HG03460 (cell line): ENCODE results near the gene LCN15.
"Not testable (repeated sequence)": the region's sequence is repeated elsewhere in the genome, so short reads cannot be mapped to it uniquely, and the experiment has no call there.

Source experiments
- ATAC-seq: cut with Tn5 transposase; IDR thresholded peaks from one replicate; pipeline ENCODE4 v1.9.1; 2021; ENCODE audit not compliant: unreplicated experiment

Gene LCN15

DNA sequence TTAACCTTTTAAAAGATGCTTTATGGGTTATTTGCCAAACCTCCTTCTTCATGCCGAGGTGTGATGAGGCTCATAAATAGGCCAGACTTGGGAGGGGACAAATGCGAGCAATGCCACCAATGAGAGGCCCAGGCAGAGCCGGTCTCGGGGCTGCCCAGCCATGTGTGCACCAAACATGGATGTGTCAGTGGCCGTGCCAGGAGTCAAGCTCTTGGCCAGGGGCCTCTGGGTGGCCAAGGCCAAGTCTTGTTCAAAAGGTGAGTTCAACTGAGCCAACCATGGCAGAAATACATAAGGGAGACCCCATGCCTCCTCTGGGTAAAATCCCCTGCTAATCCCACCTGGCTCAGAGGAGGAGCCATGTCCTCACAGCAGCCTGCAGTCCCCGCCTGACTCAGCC is 10.9 kb upstream of the LCN15 start:
- no peak for ATAC-seq

DNA sequence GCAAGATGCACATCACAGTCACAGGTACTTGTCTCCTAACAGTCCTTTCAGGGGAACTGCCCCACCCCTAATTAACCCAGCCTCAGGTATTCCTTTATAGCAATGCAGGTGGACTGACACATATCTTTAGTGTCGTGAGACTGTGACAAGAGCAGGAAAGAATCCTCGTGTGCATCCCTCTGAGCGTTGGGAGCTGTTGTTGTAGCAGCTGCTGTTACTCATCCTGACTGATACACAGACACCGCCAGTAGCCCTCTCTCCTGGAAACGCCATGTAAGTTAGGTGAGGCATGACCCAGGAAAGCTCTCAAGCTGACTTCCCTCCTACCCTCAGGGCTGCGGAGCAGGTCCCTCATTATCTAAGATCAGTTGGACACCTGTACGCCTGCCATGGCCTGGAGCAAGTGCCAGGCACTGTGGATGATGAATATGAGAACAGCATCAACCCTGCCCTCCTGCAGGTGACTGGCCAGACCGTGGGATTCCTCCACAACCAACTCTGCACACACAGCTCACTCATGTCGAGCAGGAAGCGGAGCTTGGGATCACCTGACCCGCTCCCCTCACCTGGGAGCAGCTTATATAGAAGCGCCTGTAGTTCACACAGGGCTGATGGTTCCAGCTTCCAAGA is 10.2 kb upstream of the LCN15 start:
- ATAC-seq = no peak

DNA sequence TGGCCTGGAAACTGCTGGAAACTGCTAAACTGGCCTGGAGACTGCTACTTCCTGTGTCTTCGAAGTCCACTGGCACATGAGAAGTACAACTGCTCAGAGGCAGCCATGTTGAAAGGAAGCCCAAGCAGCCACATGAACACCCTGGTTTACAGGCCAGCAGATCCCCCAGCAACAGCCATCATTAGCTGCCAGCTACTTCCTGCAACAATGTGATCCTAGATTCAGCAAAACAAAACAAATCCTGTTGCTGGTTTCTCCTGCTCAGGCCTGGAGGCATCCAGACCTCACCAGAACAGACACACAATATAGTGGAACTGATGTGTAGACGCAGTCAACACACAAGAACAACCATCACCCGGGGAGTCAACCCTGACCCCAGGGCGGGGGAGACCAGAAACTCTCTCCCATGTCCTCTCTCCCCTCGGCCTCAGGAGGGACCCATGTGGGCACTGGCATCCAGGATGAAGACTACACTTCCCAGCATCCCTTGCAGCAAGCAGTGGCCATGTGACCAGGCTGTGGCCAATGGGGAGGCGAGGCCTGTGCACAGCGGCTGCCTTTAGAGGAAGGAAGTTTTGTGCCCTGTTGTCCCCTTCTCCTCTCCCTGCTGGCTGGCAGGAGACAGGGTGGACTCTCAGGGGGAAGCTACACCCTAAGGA is 9.2 kb upstream of the LCN15 start:
- no peak for ATAC-seq

DNA sequence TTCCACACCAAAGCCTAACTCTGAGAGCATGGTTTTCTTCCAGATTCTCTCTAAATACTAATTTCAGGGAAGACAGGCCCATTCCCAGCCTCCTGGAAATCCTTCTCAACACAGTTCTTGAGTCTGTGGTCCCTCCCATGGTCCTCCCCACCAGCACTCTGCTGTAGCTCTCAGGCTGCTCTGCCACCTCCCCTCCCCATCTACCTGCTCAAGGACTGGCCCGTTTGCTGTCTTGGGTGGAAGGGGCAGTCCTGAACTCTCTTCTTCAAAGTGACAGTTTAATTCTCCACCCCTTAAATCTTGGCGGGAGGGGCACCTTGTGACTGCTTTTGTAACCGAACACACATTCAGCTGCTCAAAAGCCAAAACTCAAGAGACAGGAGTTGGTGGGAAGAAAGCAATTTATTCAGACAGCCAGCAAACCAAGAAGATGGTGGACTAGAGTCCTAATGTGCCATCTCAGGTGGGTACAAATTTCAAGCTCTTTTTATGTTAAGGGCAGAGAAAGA is 7.6 kb upstream of the LCN15 start:
- no peak for ATAC-seq

DNA sequence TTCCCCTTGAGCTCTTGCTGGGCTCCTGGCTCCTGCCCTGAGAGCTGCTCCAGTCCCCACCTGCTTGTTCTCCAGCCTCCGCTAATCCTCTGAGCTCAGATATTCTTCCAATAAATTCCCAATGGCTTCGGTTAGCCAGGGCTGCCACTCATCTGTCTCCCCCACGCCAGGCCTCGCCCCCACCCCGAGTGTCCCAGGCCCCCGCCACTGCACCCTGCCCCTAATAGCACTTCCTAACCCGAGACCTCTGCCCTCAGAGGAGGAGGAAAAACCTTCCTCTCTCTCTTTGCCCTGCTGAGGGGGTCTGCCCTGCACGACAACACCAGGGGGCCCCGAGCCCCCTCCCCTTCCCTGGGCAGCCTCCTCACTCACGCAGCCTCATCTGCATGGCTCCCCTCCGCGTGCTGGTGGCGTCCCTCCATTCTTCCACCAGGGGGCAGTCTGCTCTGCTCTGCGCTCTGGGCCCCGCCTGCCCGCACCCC is 5.4 kb upstream of the LCN15 start:
- ATAC-seq = no peak

DNA sequence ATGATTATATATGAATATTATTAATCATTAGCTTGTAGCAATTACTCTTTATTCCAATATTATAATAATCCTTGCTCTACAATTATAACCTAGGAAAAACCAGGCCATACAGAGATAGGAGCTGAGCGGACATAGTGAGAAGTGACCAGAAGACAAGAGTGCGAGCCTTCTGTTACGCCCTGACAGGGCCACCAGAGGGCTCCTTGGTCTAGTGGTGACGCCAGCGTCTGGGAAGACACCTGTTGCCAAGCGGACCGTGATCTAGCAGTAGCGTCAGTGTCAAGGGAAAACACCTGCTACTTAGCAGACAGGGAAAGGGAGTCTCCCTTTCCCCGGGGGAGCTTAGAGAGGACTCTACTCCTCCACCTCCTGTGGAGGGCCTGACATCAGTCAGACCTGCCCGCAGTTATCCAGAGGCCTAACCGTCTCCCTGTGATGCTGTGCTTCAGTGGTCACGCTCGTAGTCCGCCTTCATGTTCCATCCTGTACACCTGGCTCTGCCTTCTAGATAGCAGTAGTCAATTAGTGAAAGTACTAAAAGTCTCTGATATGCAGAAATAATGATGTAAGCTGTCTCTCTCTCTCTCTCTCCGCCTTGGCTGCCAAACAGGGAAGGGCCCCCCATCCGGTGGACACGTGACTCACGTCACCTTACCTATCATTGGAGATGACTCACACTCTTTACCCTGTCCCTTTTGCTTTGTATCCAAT is 2.2 kb upstream of the LCN15 start:
- not testable (repeated sequence) for ATAC-seq

DNA sequence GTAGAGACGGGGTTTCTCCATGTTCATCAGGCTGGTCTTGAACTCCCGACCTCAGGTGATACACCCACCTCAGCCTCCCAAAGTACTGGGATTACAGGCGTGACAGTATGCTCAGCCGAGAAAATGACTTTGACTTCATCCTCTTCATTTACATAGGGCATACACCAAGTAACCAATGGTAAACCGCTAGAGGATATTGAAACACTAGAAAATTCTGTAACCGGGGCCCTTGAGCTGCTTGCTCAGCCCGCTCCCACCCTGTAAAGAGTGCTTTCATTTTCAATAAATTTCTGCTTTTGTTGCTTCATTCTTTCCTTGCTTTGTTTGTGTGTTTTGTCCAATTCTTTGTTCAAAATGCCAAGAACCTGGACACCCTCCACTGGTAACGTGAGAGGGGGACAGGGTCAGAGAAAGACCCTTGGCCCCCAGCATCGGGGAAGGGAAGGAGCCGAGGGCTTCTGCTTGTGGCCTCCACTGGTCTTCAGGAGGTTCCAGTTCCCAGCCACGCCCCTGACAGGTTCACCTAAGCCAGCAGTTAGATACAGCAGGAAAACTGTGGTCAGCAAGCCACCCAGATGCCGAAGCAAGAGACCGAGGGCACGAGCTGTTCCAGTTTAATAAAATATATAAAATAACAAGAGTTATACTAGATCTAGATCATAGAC is 1.6 kb upstream of the LCN15 start:
- ATAC-seq = peak; percentile 56

DNA sequence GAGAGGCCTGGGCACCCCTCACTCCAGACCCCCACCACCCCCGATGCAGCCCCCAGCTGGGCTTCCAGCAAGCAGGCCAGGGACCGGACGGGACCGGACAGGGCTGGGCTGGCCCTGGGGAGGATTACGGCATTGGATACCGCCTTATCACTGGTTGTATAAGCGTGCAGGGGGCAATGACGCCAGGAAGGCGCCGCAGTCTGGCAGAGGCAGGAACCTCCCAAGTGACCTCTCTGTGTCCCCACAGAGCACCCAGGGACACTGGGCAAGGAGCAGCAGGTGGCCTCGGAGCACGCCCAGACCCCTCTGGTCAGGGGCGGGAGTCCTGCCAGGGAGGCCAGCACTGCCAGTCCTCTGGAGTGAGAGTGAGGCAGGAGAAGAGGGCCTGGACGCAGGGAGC is 723 bp upstream of the LCN15 start:
- ATAC-seq = no peak

DNA sequence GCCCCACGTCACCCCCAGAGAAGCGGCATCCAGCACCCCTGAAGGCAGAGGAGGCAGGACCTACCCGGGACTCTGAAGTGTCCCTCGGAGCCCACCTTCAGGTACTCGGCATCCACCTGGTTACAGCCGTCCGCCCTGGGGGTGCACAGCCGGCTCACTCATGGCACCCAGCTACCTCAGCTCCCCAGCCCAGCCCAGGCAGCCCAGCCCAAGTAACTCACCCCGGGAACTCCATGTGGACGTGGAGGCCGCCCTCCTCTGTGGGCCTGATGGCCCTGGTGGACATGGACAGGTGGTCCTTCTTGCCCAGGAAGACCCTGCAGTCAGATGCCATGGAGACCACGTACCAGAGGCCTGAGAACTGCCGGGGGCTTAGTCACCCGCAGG is 676 bp downstream of the LCN15 start:
- ATAC-seq = no peak

DNA sequence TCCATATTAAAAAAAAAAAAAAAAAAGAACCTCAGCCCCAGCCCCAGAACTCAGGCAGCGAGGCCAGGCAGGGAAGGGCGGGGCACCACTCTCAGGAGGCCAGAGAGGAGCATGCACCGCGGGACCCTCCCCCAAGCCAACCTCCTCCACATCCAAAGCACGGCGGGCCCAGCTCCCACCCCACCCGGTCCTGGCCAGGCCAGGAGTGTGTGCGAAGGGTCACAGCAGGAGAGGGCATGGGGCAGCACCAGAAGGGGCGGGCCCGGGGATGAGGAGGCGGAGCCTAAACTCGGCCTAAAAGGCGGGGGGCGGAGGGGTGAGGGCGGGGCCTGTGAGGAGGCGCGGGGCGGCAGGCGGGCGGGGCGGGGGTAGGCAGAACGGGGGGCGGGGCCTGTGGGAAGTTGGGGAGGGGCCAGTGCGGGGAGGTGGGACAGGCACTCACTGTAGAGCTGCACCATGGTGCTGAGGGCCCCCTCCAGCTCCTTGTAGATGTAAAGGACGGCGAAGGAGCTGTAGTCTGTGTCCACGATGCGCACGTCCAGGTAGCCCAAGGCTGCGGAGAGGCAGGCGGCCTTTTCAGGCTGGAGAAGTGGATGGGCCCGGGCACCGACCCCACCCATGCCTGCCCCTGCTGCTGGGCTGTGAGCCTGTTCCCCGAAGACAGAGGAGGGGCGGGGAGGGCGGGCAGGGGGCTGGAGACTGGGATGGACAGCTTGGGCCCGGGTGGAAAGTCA is 1.2 kb downstream of the LCN15 start:
- no peak for ATAC-seq

DNA sequence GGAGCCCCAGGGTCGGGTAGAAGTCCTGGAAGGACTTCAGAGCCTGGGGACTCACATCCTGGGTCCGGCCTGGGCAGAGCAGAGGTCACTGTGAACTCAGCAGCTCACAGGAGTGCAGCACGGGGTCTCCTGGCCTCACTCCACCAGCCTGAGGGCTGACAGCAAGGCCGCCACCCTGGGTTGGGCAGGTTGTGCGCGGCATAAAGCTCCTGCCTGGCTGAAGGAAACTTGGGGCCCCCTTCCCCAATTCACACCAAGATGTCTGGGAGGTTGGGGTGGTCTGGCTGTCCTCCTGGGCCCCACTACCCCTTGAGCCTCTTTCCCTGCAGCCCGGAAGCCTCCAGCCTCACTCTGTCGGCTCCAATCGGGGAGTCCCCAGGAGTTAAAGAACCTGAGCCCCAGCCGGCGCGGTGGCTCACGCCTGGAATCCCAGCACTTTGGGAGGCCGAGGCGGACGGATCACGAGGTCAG is 2.1 kb downstream of the LCN15 start:
- ATAC-seq = no peak

DNA sequence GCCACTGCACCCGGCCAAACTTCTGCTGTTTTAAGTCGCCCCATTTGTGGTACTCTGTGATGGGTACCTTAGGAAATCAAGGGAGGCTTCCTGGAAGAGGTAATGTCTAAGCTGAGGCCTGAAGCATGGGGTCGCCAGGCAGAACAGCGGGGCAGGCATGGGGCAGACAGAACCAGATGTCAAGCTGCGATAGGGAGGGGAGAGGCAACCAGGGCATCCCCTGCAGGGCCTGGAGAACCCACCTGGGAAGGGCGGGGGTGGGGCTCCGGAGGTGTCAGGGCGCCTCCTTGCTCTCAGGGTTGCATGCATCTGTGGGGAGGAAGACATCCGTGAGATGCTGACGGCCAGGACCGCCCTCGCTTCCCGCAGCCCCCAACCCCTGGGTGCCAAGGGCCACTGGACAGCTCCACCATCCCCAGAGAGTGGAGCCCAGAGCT is 2.8 kb downstream of the LCN15 start:
- ATAC-seq = no peak

DNA sequence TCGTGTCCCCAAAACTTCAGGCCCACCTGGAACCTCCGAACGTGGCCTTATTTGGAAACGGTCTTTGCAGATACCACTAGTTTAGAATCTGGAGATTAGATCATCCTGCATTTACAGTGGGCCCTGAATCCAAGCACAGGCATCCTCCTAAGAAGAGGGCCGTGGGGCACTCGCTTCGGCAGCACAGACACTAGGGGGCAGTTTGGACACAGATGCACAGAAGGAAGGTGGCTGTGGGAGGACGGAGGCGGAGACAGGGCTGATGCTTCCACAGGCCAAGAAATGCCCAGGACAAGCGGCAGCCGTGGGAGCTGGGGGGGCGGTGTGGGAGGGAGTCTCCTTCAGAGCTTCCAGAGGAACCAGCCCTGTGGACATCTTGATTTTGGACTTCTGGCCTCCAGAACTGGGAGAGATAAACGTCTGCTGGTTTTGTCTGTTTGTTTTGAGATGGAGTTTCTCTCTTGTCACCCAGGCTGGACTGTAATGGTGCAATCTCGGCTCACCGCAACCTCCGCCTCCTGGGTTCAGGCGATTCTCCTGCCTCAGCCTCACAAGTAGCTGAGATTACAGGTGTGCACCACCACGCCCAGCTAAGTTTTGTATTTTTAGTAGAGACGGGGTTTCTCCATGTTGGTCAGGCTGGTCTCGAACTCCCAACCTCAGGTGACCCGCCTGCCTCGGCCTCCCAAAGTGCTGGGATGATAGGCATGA is 3.3 kb downstream of the LCN15 start:
- not testable (repeated sequence) for ATAC-seq

DNA sequence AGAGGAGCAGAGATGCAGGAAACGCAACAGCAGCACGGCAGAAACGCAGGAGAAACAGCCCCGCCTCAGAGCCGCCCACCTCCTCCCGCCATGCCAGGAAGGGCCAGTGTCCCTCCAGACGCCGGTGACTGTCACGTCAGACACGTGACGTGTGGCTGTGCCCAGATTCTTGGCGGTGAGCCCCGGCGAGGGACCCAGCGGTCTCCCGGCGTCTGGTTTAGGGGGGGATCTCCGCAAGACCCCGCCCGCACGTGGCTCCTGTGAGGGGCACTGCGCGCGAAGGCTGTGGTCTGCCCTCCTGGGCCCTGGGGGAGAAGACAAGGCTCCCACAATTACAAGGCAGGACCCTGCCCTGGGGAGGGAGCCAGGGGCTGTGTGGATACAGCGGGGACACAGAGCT is 3.9 kb downstream of the LCN15 start:
- no peak for ATAC-seq

DNA sequence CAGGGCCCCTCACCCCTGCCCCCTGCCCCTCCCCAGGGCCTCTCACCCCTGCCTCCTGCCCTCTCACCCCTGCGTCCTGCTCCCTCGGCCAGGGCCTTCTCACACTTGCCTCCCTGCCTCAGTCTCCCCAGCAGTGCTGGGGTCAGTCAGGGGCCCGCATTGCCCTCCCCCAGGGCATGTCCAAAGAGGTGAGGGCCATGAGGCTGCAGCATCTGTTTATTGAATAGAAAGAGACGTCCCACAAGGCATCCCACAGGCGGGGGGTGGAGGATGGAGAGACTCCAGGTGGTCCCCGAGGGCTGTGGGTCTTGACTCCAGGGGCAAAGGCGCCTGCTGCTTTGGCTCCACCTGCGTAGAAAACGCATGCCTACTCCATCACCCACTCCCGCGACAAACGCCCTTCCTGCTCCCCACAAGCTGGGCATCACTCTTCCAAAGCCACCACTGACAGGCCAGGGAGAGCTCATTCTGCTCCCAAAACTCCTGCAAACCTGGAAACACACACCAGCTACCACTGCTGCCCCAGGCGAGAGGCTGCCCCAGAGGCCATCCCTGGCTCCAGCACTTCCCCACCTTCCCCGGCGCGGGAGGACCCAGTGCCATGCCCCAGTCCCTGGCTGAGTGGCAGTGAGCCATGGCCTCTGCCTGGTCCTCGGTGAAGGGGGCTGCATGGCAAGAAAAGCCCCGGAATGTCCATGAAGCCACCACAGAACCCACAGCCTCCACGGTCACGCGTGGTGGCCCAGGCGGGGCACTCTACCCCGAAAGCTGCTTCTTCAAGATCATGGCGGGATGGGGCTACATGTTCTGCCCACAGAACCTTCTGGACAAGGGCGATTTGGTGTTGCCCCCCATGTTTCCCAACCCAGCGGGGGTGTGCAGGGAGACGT is 4.6 kb downstream of the LCN15 start:
- ATAC-seq = no peak

DNA sequence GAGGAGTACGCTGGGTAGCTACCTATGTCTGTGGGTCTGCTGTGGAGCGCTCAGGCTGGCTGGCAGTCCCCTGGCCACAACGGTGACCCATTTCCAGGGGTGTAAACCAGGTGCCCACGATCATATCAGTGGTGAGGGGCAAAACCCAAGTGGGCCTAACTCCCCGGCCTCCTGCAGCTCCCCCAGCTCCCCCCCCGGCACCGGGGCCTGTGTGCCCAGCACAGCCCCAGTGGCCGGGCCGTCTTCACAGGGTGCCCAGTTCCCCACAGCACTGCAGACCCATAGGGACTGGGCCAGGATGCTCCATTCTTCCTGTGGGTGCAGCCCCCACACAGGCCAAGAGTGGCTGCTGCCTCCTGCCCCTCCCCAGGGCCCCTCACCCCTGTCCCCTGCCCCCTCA is 5.3 kb downstream of the LCN15 start:
- no peak for ATAC-seq

DNA sequence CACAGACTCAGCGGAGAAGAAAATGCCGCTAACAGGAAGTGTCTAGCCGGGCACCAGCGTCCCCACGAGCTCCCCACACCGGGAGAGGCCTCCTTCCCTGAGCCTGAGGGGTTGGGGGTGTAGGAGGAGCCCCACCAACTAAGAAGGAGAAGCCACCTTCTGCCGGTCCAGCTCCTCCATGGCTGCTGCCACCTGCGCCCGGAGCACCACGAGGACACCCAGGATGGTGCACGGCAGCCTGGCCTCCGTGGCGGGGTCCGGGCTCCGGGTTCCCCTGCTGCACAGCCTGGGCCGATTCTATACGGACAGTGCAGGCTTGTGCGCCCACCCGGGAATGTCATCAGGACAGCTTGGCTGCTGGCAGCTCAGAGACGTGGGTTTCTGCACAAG is 6.6 kb downstream of the LCN15 start:
- ATAC-seq = no peak

DNA sequence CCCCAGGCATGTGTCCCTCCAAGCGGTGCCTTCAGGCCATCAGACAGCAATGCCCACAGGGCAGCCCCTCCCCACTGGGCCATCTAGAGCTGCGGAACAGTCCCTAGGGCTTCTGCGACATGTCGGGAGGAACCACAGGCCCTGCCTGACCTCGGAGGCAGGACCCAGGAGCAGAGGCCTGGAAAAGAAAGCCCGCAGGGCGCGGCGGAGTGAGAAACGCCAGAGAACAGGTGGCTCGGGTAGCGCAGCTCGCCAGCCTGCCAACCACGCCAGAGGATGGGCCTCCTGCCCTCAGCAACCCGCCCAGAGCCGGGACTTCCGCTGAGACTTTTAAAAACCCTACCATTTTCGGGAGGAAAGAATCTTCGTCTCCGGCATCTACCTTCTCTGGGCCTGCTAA is 7.0 kb downstream of the LCN15 start:
- no peak for ATAC-seq

DNA sequence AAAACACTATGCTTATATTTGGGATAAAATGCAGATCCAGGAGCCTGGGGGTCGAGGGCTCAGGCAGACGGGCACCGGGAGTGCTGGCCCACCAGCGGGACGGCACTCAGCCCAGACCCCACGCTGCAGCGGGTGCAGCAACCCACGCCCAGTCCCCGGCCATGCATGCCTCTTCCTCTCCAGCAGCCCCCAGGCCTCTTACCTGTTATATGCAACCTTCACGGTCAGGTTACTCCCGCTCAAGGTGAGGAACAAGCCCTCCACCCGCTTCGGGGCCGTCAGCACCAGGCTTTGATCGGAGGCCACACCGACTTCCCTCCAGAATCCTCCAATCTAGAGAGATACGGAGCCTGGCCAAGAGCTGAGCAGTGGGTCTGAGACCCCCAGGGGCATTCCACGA is 7.5 kb downstream of the LCN15 start:
- ATAC-seq = no peak
